Embryonic facial prominence (tissue), 1 donor: ENCODE measurements around the gene PLEKHA8.

Experiments used
- DNase-seq: peaks from one replicate; pipeline ENCODE4 v3.0.0-alpha.2; 2016; ENCODE audit errors: extremely low spot score

The PLEKHA8 gene

DNA sequence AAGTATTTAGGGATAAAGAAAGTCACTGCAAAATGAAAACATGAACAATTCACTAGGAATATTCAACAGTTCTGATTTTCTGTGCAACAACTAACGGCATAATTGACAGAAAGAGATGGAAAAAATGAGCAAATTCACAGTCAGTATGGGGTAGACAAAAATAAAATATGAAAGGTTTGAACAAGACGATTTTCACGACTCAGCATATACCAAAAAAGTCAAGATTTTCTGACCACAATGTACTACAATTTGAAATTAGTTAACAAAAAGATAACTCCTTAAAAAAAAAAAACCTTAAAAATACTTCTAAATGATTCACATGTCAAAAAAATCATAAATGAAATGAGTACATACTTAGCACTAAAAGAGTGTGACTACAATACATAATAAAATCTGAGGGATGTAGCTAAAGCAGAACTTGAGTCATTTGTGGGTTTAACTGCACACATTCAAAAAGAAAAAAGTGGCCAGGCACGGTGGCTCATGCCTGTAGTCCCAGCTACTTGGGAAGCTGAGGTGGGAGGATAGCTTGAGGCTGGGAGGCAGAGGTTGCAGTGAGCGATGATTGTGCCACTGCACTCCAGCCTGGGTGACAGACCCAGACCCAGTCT, 84.0 kb downstream of the PLEKHA8 start:
- DNase-seq: no peak

DNA sequence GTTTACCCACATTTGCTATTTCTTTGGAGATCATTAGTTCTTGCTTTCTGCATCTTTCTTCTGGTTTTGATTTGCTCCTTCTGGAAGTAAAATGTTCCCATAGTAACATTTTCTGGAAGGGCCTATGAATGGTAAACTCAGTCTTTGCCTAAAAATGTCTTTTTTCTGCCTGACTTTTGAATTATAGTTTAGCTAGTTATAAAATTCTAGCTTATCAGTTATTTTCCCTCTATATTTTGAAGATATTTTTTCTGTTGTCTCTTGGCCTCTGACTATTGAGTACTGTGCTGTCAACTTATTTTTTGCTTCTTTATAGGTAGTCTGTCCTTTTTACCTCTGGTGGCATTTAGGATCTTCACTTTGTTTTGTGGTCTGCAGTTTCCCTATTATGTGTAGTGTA, 84.9 kb downstream of the PLEKHA8 start:
- no peak for DNase-seq

GRCh38 chr7:30114536-30115238, 86.5 kb downstream of the PLEKHA8 start:
- no peak for DNase-seq

- no peak for DNase-seq
Observed at GRCh38 chr7:30115709-30116297, 87.6 kb downstream of the PLEKHA8 start.

GRCh38 chr7:30116771-30117170, 88.6 kb downstream of the PLEKHA8 start:
- DNase-seq: no peak

DNA sequence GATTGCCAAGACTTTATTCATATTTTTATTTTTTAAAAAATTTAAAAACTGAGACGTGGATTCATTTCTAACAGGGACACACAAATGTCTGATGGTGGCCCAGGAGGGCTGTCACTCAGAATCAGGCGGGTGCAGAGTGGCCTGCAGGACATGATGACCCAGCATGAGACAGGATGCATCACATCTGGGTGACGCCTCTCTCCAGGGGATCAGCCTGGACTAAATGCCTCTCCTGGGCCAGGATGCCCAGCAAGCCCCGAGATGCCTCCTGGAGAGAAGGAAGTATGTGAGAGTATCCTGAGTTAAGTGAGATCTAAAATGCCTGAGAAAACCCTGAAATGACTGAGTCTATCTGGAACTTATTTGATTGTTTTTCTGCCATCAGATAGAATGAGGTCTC, 89.7 kb downstream of the PLEKHA8 start:
- DNase-seq: no peak

GRCh38 chr7:30119890-30120577, 91.8 kb downstream of the PLEKHA8 start:
- DNase-seq: no peak

GRCh38 chr7:30133736-30134610, 105.8 kb downstream of the PLEKHA8 start:
- DNase-seq: no peak

DNA sequence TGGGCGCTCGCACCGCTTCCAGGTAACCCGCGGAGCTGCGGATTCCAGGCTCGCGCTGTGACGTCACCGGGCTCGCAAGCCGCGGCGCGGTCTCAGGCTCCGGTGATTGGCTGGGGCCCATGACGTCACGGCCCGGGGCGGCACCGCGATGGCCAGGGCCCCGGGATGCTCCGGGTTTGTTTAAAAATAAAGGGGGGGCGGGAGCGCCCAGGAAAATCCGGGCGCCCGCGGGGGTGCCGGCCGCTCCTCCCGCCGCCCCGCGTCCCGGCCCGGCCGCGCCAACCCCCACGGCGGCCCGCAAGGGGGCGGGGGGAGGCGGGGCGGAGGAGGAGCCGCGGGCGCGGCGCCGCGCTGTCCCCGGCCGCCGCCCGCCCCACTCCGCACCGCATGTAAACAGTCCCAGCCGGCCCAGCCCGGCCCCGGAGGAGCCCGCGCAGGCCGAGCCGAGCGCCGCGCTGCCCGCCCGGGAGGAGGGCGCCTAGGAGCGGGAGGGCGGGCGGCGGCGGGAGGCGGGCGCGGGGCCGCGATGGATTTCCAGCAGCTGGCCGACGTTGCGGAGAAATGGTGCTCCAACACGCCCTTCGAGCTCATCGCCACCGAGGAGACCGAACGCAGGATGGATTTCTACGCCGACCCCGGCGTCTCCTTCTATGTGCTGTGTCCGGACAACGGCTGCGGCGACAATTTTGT, 106.5 kb downstream of the PLEKHA8 start, which contains the start of gene MTURN:
Gene MTURN, plus strand, starts transcription at position 376 of the 690 bp plus-strand sequence. Its CDS starts 151 bp downstream, at position 527.
- DNase-seq: peak; percentile 70

DNA sequence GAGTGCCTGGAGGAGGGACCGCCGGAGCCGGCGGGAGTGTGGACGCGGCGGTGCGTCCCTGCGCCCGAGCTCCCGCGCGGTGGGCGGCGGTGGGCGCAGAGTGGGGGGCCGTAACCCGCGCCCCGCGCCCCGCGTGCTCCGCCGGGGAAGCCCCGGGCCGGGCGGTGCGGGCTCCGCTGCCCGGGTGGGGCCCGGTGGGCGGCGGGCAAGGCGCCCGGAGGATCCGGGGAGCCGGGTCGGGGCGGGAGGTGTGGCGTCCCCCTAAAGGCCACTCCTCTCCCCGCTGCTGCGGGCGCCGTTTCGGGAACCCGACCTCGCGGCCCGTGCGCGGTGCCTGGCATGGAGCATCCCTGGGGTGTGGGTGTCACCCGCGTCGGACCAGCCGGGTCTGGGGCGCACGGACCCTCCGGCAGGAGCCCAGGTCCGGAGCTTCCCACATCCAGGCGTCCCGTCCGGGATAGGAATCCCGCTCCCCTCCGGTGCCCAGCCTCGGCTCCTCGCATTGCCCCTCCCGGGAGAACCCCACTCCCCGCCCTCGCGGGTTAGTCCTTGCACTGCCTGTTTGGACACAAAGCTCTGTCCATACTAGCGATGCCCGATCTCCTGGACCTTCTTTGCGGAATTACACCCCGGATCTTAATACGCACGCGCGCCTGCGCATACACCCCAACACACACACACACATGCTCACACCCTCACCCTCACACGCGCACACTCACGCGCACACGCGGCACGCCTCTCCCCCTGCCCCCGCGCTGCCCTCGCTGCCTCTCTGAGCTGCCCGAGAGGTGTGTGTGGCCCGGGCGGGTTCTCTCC, 107.3 kb downstream of the PLEKHA8 start:
- peak; percentile 57 for DNase-seq

DNA sequence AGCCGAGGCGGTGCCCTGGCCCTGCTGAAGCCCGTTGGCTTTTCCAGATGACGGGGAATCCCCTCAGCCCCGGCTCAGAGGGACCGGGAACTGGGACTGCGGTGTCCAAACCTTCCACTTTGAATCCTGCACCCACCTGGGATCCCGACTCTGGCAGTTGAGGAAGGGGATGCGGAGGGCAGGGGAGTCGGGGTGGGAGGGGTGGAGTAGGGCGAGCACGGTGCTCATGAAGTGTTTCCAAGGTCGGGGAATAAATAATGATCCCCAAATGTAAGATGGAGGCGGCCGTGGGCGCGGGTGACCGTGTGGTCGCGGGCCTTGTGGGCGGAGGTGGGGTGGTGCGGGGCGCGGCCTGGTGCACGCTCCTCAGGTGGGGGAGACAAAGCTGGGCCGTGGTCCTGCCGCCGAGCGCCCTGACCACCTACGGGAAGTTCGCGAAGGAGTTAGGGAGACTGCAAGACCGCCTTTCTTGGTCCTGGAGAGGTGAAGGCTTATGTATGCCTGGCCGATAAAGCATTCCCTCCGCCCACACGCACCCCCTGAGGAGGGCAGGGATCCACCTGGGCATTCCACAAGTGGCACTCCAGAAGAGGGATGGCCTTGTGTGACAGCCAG, 108.0 kb downstream of the PLEKHA8 start:
- no peak for DNase-seq

DNA sequence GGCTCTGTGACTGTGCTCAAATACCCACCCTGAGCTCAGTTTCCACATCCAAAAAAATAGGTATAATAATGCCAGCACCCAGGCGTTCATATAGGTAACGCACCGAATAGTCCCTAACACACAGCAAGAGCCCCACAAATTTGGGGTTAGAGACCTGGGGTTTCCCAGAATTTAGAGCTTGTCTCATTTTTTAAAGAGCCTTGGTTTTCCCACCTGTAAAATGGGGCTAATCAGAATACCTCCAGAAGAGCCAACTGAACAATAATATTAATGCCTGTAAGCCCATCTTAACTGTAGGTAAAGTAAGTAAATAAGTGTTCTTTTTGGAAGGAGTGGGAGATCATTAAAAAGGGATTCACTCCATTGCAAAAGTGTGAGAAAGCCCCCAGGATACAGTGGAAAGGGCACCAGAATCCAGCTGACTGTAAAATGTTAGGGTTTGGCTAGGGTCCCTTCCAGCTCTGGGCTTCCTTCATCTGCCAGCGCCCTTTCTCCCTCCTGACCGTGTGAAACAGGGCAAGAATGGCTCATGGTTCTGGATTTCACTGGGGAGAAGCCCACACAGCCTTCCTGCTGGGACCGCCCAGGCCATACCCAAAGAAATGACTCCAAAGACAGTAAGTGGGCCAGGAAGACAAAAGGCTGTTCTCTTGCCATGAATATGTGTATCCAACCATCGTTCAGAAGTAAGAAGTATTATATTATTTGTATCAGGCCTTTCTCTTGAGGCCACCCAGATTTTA, 108.7 kb downstream of the PLEKHA8 start:
- DNase-seq: no peak

- no peak for DNase-seq
Observed at GRCh38 chr7:30139836-30140384, 111.7 kb downstream of the PLEKHA8 start.

DNA sequence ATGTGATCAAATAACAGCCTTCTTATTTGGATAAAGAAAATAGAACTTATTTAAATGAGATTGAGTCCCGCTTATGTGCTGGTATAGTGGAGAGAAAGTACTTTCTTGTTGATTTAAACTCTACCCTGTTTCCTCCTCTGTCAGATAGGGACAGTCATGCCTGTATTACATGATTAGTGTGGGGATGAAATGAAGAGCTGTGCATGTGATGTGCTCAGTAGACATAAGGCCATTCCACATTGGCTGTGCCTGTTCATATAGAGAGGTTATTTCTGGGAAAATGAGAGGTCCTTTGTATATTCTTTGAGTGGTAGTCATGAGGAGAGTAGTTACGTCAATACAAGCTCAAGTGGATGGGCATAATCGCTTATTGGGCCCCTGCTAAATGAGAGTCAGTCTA, 112.2 kb downstream of the PLEKHA8 start:
- no peak for DNase-seq

GRCh38 chr7:30142710-30143109, 114.5 kb downstream of the PLEKHA8 start:
- DNase-seq: no peak

DNA sequence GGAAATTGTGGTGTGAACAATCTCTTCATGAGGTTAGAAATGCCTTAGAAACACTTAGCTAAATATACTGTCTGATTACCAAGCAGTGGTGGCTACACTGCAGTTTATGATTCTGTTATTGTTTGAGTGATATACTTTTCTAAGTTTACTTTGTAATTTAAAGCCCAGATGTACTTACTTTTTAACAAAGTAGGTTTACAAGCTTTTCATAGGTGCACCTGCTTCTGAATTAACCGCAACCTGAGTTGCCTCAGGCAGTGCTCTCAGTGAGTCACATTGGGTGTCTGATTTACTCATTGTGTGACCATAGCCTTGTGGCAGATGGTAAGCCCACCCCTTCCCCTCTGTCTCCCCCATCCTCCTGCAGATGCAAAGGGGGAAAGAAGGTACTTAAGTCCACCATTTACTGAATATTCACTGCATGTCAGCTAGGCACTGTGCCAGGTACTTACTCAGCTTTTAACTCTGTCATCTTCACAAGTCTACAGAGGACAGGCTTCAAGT, 115.6 kb downstream of the PLEKHA8 start:
- no peak for DNase-seq

- no peak for DNase-seq
Observed at GRCh38 chr7:30144657-30145306, 116.6 kb downstream of the PLEKHA8 start.

DNA sequence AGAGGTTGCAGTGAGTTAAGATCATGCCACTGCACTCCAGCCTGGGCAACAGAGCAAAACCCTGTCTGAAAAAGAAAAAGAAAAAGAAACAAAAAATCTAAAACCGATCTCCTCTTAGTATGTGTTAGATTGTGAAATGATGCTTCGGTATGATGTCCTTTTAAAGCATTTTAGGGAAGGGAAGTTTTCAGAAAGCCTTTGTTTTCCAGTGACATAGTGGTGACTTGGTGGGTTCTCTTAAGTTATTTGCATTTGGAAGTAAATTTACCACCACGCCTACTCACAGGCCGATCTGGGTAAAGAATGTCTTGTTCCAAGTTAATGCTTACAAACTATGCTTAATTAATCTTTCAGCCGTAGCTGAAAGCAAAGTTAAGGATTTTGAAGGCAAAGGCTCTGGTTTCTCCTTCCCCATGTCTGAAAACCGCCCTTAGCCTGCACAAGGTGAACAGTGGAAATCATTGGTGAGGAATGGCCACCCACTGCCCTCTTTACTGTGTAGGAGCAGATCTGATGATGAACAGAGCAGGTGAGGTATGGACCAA, 117.3 kb downstream of the PLEKHA8 start:
- no peak for DNase-seq
